HAP-1 (cell line): ENCODE measurements around the gene ZDHHC3.

Experiments used
- DNase-seq, 2 experiments: peaks; one replicate each; pipeline ENCODE4 v3.0.0-alpha.2; 2016 to 2020; ENCODE audit warnings: low spot score in 2 of 2
- H3K27me3 ChIP-seq: fragments of 250-450 bp; sonication (Bioruptor Pico); 2 replicates; pipeline ENCODE4 v1.5.1; 2020; ENCODE audit warnings: low read depth, mild to moderate bottlenecking, moderate library complexity
- H3K36me3 ChIP-seq: fragments of 250-450 bp; sonication (Bioruptor Pico); replicated peaks from 2 replicates; pipeline ENCODE4 v1.5.1; 2020; ENCODE audit warnings: mild to moderate bottlenecking
- H3K4me1 ChIP-seq: fragments of 250-450 bp; sonication (Bioruptor Pico); 2 replicates; pipeline ENCODE4 v1.5.1; 2020; ENCODE audit warnings: mild to moderate bottlenecking
- H3K4me3 ChIP-seq: fragments of 250-450 bp; sonication (Bioruptor Pico); 2 replicates; pipeline ENCODE4 v1.5.1; 2020; ENCODE audit warnings: mild to moderate bottlenecking, moderate library complexity
- H3K9me3 ChIP-seq: fragments of 250-450 bp; sonication (Bioruptor Pico); 2 replicates; pipeline ENCODE4 v1.5.1; 2020; ENCODE audit warnings: mild to moderate bottlenecking, moderate library complexity
- in situ Hi-C: fragments of 300-500 bp; cut with MboI; formaldehyde crosslinking; loops from 3 replicates; pipeline ENCODE4 v1.14.3; 2020; ENCODE audit warnings: low sequenced_read_pairs, inconsistent platforms, mixed read lengths

ZDHHC3 gene

DNA sequence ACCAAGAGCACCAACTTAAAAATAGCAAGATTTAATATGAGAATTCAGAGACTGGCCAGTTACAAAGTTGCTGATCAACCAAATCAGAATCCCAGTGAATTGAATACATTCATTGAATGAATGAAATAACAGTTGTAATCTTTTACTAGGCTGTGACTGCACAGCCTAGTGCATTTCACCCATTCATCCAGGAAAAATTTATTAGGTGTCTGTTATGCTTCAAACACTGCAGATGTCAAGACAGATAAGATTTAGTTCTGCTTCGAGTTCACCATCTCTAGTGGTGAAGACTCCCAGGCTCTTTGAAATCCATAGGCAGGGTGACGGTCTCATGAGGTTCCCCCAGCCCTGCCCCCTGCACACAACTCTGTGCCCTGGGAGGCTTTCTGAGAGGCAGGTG is 72.7 kb downstream of the ZDHHC3 start:
- Histone ChIP-seq H3K36me3 (no peaks in the 10 kb centered on the region), H3K4me3 (no peak overlapping the region), H3K27me3 (no peaks in the 10 kb centered on the region), H3K9me3 (no peaks in the 10 kb centered on the region), H3K4me1 (no peaks in the 10 kb centered on the region)
- in situ Hi-C loops, result no loop called here
- no peak for DNase-seq

DNA sequence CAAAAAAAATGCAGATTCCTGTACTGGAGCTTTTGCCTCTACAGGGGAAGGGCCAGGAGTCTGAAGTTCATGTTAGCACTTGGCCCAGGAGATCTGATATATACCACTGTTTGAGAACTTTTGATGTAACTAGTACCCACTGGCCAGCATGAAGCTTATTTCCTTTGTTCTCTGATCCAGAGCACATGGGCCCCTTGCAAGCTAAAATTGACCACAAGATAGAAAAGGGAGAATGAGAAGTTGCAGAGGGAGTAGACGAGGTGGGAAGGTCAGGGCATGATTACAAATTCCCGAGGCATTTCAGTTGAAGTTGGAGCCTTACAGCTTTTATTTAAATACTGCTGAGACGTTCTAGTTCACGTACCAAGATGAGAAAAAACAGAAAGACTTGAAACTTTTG is 73.3 kb downstream of the ZDHHC3 start:
- Histone ChIP-seq H3K9me3 (no peaks in the 10 kb centered on the region), H3K36me3 (no peaks in the 10 kb centered on the region), H3K4me1 (no peaks in the 10 kb centered on the region), H3K4me3 (no peak overlapping the region), H3K27me3 (no peaks in the 10 kb centered on the region)
- in situ Hi-C loops, result no loop called here
- no peak for DNase-seq

DNA sequence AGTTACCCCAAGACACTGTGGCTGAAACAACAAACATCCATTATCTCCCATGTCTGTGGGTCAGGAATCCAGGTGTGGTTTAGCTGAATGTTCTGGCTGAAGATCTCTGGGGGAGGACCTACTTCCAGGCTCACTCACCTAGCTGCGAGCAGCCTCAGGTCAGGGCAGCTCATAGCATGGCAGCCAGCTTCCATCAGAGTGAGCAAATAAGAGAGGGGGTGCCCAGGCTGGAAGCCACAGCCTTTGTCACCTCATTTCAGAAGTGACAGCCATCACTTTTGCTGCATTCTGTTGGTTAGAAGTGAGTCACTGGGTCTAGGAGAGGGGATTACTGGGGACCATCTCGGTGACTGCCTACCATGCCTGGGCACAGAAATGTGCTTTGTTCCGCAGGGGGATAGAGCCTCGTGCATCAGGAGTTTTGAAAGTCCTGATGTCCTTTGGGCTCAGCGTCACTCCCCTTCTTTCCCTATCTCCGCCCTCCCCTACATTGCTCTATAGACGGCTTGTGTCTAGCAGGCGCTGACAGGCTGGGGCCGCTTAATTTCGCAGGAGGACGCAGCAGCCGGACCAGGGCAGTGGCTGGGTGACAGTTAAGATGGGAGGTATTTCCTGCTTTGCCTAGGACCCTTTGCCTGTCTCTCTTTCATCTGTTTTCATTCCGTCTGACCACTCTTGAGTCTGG is 76.1 kb downstream of the ZDHHC3 start:
- Histone ChIP-seq H3K4me3 (no peak overlapping the region), H3K4me1 (no peaks in the 10 kb centered on the region), H3K9me3 (no peaks in the 10 kb centered on the region), H3K27me3 (no peaks in the 10 kb centered on the region), H3K36me3 (no peaks in the 10 kb centered on the region)
- DNase-seq, result no peak
- in situ Hi-C loops, result no loop called here

DNA sequence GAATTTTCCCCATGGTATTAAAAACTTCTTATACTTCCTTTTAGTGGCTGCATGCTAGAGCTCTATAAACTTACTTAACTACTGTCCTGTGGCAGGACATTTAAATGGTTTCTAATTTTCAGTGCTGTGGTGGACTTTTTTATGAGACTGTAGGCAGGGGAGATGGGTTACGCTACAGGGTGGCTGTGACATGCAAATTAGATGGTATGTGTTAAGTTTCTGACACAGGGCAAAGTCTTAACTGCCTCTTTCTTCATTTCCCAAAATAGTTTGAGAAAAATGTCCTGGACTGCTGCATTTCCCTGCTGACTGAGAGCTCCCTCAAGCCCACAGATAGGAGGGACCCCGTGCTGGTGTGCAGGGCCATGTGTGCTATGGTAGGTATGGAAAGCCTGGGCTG is 79.5 kb downstream of the ZDHHC3 start:
- Histone ChIP-seq H3K36me3 (no peaks in the 10 kb centered on the region), H3K9me3 (no peaks in the 10 kb centered on the region), H3K27me3 (no peaks in the 10 kb centered on the region), H3K4me3 (no peak overlapping the region), H3K4me1 (no peaks in the 10 kb centered on the region)
- in situ Hi-C loops, result no loop called here
- DNase-seq, result no peak

DNA sequence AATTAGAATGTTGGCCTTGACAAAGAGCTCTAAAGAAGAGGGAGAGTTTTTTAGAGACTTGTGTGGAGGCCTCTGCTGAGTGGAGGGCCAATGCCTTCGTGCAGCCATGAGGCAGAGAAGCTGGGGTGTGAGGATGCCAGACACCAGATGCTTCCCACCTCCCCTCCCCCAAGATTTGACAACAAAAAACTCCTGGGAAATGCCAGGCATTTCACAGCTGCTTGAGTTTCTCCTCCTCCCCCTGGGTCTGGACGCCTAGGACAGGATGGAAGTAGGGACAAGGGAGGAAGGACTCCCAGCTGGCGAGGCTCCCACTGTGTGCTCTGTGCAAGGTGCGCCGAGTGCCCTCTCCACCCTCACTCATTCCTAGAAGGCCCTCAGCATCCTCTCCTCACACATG is 81.5 kb downstream of the ZDHHC3 start:
- in situ Hi-C loops, result no loop called here
- H3K4me3 ChIP-seq, result no peak overlapping the region
- no peaks in the 10 kb centered on the region for H3K36me3 ChIP-seq
- H3K4me1 ChIP-seq, result no peaks in the 10 kb centered on the region
- no peak for DNase-seq
- H3K9me3 ChIP-seq, result no peaks in the 10 kb centered on the region
- H3K27me3 ChIP-seq, result no peaks in the 10 kb centered on the region

DNA sequence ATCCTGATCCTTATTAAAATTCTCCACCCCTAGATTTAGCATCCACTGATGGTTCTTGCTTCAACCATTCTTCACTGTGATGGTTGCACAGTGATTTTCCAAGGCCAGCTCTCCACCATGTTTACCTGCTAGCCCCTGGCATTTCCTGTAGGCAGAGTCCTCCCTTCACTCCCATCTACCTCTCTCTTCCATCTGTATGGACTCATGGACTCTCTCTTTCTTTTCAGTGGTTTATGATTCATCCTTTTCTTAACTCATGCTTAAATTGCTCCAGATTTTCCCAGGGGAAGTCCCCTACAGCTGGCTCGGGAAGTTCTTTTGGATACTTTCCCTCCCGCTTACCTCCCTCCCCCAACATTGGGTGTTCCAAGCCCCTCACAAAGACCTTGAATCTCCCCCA is 82.9 kb downstream of the ZDHHC3 start:
- Histone ChIP-seq H3K4me1 (no peaks in the 10 kb centered on the region), H3K27me3 (no peaks in the 10 kb centered on the region), H3K36me3 (no peaks in the 10 kb centered on the region), H3K4me3 (no peak overlapping the region), H3K9me3 (no peaks in the 10 kb centered on the region)
- no peak for DNase-seq
- in situ Hi-C loops, result no loop called here

DNA sequence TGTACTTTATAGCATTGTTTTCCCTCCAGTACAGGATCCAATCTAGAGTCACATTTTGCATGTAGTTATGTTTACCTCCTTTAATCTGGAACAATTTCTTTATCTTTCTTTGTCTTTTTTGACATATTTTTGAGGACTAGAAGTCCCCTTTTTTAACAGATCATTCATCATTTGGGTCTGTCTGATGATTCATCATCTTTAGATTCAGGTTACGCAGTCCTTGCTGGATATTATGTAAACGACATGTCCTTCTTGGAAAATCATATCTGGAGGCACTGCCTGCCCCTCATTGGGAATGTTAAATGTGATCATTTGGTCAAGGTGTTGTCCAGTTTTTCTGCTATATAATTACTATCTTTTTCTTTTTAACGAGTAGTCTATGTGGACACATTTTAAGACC is 83.3 kb downstream of the ZDHHC3 start:
- H3K36me3 ChIP-seq, result no peaks in the 10 kb centered on the region
- no peak for DNase-seq
- no peak overlapping the region for H3K4me3 ChIP-seq
- H3K27me3 ChIP-seq, result no peaks in the 10 kb centered on the region
- no peaks in the 10 kb centered on the region for H3K4me1 ChIP-seq
- no peaks in the 10 kb centered on the region for H3K9me3 ChIP-seq
- in situ Hi-C loops, result no loop called here

DNA sequence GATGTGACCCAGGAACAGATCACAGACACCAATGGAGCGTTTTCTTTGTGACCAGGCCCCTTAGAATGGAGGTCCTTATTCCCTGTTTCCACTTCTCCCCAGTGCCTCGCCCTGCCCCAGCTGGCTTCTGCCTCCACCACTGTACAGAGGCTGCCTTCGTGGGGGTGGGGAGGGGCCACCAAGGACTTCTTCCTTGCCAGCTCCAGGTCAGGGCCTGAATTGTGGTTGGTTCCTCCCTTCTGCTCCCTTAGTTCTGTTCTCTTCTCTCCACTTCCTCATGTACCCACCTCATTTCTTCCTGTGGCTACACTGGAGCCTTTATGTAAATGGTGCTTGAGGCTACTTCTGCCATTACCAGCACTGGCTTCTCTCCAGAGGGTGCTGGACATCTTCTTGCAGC is 85.1 kb downstream of the ZDHHC3 start:
- H3K4me3 ChIP-seq, result no peak overlapping the region
- no peaks in the 10 kb centered on the region for H3K36me3 ChIP-seq
- in situ Hi-C loops, result no loop called here
- DNase-seq, result no peak
- no peaks in the 10 kb centered on the region for H3K4me1 ChIP-seq
- no peaks in the 10 kb centered on the region for H3K27me3 ChIP-seq
- H3K9me3 ChIP-seq, result no peaks in the 10 kb centered on the region

DNA sequence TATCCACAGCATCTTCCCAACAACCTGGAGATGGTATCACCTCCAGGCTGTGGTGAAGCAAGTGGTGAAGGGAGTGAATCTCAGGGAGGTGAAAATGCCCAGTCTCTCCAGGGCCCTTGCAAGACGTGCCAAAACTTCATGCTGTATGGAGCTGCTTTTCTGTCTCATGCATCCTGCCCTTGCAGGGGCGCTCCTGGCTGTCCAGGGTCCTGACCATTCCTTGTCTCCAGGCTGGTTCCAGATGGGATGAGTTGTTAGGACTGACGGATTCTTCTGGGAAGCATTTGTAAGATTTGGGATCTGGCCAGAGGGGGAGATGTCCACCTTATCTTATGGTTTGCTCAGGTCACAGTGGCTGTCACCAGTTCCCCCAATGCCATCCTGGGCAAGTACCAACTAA is 85.7 kb downstream of the ZDHHC3 start:
- no peaks in the 10 kb centered on the region for H3K36me3 ChIP-seq
- in situ Hi-C loops, result no loop called here

DNA sequence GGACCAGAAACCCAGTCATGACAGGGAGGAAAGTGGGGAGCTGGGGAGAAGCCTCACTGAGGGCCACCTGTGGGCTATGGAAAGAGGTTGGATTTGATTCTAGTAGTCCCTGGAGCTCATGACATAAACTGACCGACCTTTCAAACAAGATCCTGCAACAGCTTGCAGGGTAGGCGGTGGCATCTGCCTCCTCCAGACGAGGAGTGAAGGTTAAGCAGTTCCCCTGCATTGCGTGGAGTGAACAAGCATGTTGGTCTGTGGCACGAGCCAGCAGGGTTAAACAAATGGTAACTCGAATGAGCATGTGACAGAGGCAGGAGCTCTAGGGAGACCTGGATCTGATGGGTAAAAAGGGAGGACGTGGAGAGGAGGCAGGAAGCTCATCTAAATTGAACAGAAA is 88.9 kb downstream of the ZDHHC3 start:
- H3K4me3 ChIP-seq, result no peak overlapping the region
- no peaks in the 10 kb centered on the region for H3K36me3 ChIP-seq
- H3K4me1 ChIP-seq, result no peaks in the 10 kb centered on the region
- DNase-seq, result no peak
- no peaks in the 10 kb centered on the region for H3K9me3 ChIP-seq
- no peaks in the 10 kb centered on the region for H3K27me3 ChIP-seq
- in situ Hi-C loops, result no loop called here

More for the DNA sequence above, 85.7 kb downstream of the ZDHHC3 start:
- no peak for DNase-seq
- no peaks in the 10 kb centered on the region for H3K4me1 ChIP-seq
- no peaks in the 10 kb centered on the region for H3K9me3 ChIP-seq
- no peaks in the 10 kb centered on the region for H3K27me3 ChIP-seq
- H3K4me3 ChIP-seq, result no peak overlapping the region

DNA sequence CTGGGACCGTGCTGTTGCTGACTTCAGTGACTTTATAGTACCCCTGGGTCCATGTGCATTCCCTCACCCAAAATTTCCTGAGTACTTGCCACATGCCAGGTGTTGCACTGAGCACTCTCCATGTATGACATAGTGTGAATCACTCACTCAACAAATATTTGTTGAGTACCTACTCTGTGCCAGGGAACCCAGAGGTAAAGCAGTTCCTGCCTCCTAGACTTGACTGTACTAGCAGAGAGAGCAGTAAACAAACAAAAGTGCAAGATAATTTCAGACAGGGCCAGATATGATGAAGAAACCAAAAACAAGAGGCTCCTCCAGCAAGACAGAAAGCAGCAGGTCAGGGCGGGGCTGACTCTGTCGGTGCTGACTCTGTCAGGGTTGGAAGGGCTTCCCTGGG is 89.4 kb downstream of the ZDHHC3 start:
- DNase-seq, result no peak
- in situ Hi-C loops, result no loop called here
- no peaks in the 10 kb centered on the region for H3K27me3 ChIP-seq

DNA sequence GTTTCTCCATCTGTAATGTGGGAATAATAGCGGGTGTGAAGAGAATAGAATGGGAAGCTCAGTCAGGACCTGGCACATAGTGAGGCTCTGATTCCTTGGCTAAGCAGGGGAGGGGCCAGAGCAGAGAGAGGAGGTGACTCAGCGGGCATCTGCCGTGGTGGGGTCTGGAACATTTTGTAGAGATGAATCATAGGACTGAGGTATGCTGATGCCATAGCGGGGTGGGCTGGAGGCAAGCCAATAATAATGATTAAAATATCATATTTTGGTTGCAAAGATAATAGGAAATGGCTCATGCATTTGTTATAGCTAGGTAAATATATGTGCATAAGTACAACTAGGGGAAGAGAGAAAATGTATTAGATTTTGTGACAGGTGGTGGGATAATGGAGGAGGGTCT is 90.4 kb downstream of the ZDHHC3 start:
- in situ Hi-C loops, result no loop called here
- no peak for DNase-seq

More for the DNA sequence above, 89.4 kb downstream of the ZDHHC3 start:
- Histone ChIP-seq H3K4me3 (no peak overlapping the region), H3K36me3 (no peaks in the 10 kb centered on the region), H3K4me1 (no peaks in the 10 kb centered on the region), H3K9me3 (no peaks in the 10 kb centered on the region)

DNA sequence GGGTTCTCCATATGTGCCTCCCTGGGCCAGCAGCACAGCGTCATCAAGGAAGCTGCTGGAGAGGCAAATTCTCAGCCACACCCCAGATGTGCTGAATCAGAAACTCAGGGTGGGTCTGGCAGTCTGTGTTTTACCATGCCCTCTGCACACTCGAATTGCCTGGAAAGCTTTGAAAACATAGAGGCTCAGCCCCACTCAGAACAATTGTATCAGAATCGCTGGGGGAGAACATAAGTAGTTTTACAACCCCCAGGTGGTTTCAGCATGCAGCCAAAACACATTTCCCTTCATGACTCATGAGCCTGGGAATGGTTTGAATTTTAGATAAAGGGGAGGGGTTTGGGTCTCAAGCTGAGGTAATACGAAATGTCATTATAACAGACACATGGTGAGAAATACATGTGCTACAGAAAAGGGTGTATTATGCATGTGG is 92.0 kb downstream of the ZDHHC3 start:
- Histone ChIP-seq H3K27me3 (no peaks in the 10 kb centered on the region), H3K4me3 (no peak overlapping the region), H3K9me3 (no peaks in the 10 kb centered on the region), H3K36me3 (no peaks in the 10 kb centered on the region), H3K4me1 (no peaks in the 10 kb centered on the region)
- no peak for DNase-seq
- in situ Hi-C loops, result no loop called here

More for the DNA sequence above, 90.4 kb downstream of the ZDHHC3 start:
- Histone ChIP-seq H3K4me1 (no peaks in the 10 kb centered on the region), H3K36me3 (no peaks in the 10 kb centered on the region), H3K4me3 (no peak overlapping the region), H3K9me3 (no peaks in the 10 kb centered on the region), H3K27me3 (no peaks in the 10 kb centered on the region)

DNA sequence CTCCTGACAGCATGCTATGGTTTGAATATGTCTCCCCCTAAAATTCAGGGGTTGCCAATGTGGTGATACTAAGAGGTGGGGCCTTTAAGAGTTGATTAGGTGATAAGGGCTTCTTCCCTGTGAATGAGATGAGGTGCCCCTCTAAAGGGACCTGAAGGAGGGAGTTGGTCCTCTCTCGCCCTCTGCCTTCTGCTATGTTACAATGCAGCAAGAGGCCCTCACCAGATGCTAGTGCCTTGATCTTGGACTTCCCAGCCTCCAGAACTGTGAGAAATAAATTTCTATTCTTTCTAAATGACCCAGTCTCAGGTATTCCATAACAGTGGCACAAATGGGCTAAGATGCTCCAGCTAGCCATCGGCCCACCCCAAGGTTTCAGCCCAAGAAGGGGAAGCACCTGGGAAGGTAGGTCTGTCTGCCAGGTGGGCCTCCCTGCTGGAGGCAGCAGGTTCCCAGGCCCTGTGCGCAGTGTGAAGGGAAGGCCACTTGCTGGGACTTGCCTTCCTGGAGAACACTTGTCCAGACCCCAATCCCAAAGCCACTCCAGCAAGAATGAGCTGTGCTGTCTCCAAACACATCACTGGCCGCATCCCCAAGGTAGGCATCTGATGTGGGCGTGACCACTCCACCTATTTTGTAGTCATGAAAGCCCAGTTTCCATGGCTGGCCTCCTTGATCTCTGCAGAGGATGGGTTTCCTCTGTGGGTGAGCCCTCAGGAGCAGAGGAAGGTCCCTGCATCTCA is 92.6 kb downstream of the ZDHHC3 start:
- H3K9me3 ChIP-seq, result no peaks in the 10 kb centered on the region
- H3K4me1 ChIP-seq, result no peaks in the 10 kb centered on the region
- no peaks in the 10 kb centered on the region for H3K27me3 ChIP-seq
- DNase-seq, result no peak
- H3K4me3 ChIP-seq, result no peak overlapping the region
- in situ Hi-C loops, result no loop called here
- H3K36me3 ChIP-seq, result no peaks in the 10 kb centered on the region
